Esophagus (tissue), 2 donors: ENCODE measurements around the gene KRTAP10-5. TPM values are rescaled to one million over a fixed set of nuclear protein-coding genes. Genes with fewer than 3 reads are reported as not detected.

Source experiments
- H3K27ac ChIP-seq, 2 donors: one replicate each; pipeline ENCODE4 v1.5.1; 2013; ENCODE audit warnings: low read depth in 2 of 2, mild to moderate bottlenecking in 2 of 2, inconsistent platforms in 1 of 2, low read length in 1 of 2, moderate library complexity in 1 of 2
- H3K27me3 ChIP-seq, 2 donors: one replicate each; pipeline ENCODE4 v1.6.1; 2013; ENCODE audit warnings: low read length in 2 of 2, control low read depth in 1 of 2, mild to moderate bottlenecking in 1 of 2; ENCODE audit not compliant: insufficient read depth in 2 of 2, control insufficient read depth in 1 of 2
- H3K36me3 ChIP-seq, 2 donors: one replicate each; pipeline ENCODE4 v1.6.1; 2013; ENCODE audit warnings: low read length in 1 of 2; ENCODE audit not compliant: control insufficient read depth in 2 of 2, insufficient read depth in 2 of 2
- H3K4me1 ChIP-seq, 2 donors: one replicate each; pipeline ENCODE4 v1.6.1; 2013; ENCODE audit warnings: low read length in 1 of 2; ENCODE audit not compliant: control insufficient read depth in 2 of 2, insufficient read depth in 2 of 2
- H3K4me3 ChIP-seq, 2 donors: one replicate each; pipeline ENCODE4 v1.5.1; 2013; ENCODE audit warnings: low read length in 2 of 2, mild to moderate bottlenecking in 2 of 2, low read depth in 1 of 2, moderate library complexity in 1 of 2
- H3K9me3 ChIP-seq, 2 donors: one replicate each; pipeline ENCODE4 v1.6.1; 2013; ENCODE audit warnings: mild to moderate bottlenecking in 2 of 2, low read depth in 1 of 2, low read length in 1 of 2, moderate library complexity in 1 of 2; ENCODE audit not compliant: control insufficient read depth in 2 of 2, insufficient read depth in 1 of 2
- WGBS, 2 donors: extraction: QIAGEN DNeasy Blood & Tissue Kit; methylation state at CpG; one replicate each; pipeline ENCODE4 v1.1.7; 2013; 5-methylcytosine and 5-hydroxymethylcytosine counted together
- polyA plus RNA-seq, 2 donors: library from polyadenylated mRNA; stranded (reverse); fragments of 200-250 nt; gene quantifications; one replicate each; pipeline ENCODE4 v1.2.3, GENCODE V29; 2013
- donor health status: healthy with polysubstance abuse.
- donor health status: Bipolar disorder and iron deficiency.

The KRTAP10-5 gene
- polyA plus RNA-seq, 2 donors = not detected

DNA sequence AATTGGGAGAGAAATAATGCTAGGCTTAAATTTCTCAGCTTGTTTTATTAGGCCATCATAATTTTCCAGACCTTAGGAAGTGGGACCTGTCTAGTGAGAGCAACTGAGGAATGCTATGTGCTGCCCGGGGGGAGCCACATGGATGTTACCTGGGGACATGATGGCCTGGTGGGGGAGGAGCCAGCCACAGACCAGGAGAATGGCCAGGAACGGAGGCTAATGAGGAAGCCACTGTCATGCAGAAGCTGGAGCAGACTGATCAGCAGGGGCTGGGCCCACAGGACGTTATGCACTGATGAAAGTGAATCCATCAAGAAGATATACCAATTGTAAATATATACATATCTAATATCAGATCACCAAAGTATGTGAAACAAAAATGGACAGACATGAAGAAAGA lies 35.8 kb downstream of the KRTAP10-5 start:
- peaks cover 0 to 3% of the 10 kb centered on the region in 2 donors for H3K4me1 ChIP-seq
- no peak overlapping the region for H3K4me3 ChIP-seq
- no peaks in the 10 kb centered on the region for H3K9me3 ChIP-seq
- H3K36me3 ChIP-seq = no peaks in the 10 kb centered on the region
- no peak overlapping the region for H3K27ac ChIP-seq
- no peaks in the 10 kb centered on the region for H3K27me3 ChIP-seq
- WGBS, 2 donors = 67 to 83% methylated on average over 3 of the region's 3 CpGs

DNA sequence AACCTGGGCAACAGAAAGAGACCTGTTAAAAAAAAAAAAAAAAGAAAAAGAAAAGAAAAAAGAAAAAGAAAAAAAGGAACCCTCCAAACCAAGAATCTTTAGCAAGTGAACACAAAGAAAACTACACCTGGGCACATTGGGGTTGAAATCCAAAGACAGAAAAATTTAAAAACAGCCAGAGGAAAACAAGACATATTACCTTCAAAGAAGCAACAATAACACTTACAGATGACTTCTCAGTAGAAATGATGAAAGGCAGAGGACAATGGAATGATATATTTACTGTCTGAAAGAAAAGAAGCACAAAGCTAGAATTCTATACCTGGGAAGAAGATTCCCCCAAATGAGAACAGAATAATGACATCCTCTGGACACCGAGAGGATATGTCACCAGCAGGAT lies 37.7 kb downstream of the KRTAP10-5 start:
- WGBS, 2 donors = 86 to 89% methylated on average over 1 of the region's 1 CpG
- H3K36me3 ChIP-seq = no peaks in the 10 kb centered on the region
- no peaks in the 10 kb centered on the region for H3K4me1 ChIP-seq
- no peak overlapping the region for H3K4me3 ChIP-seq
- no peaks in the 10 kb centered on the region for H3K9me3 ChIP-seq
- H3K27ac ChIP-seq = no peak overlapping the region
- no peaks in the 10 kb centered on the region for H3K27me3 ChIP-seq

DNA sequence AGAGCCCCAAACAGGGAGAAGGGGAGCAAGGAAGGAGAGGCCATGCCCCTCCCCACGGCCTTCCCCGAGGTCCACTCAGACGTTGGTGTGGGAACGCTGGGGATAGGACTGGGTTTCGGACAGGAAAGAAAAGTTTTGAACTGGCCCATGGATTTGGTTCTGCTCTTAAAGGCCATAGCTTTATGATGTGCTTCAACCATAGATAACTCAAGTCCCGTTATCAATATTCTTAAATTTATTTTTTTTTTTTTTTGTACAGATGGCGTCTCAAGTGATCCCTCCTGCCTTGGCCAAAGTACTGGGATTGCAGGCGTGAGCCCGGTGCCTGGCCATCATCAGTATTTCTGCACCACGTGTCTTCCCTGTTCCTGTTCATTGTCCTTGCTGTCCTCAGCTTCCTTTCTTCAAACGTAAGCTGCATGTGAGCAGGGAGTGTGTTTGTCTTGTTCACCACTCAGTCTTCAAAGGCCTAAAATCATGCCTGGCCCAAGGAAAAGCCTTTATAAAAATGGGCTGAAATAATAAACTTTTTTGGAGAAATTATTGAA lies 39.6 kb downstream of the KRTAP10-5 start:
- WGBS, 2 donors = 84 to 85% methylated on average over 11 of the region's 11 CpGs
- Histone ChIP-seq H3K36me3 (no peaks in the 10 kb centered on the region), H3K4me3 (no peak overlapping the region), H3K27me3 (no peaks in the 10 kb centered on the region), H3K9me3 (no peaks in the 10 kb centered on the region), H3K4me1 (no peaks in the 10 kb centered on the region), H3K27ac (no peak overlapping the region)

DNA sequence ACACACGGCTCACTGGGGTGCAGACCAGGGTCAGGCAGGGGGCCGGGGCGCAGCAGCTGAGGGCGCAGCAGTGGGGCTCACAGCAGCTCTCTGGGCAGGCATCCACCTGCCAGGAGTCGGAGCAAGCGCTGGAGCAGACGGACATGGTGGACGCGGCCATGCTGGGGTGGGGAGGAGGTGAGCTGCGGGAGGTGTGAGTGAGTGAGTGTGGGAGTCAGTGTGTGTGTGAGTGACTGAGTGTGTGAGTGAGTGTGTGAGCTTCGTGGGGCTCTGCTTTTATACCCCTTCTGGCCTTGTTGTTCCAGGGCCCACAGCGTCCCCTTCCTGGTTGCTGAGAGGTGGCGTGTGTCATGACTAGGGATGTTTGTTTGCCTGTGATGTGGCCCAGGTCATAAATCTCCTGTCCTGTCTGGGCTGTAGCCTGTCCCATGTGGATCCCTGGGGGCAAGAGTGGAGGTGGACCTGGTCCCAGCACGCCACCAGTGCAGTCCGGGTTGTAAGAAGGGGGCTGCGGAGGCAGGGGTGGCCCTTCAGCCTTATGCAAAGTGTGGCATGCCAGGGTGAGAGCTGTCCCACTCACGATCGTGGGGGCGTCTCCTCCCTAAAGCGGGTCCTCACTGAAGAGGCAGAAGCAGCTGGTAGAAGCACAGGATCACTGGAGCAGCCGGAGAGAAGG lies 40.3 kb downstream of the KRTAP10-5 start, which contains the start of gene KRTAP10-1:
KRTAP10-1 (minus strand) TSS at position 205 of the 676 bp plus-strand sequence; CDS start at position 160, 45 bp downstream.
- WGBS, 2 donors = 68 to 80% methylated on average over 21 of the region's 21 CpGs
- Histone ChIP-seq H3K4me1 (no peaks in the 10 kb centered on the region), H3K27ac (no peak within 1 kb of the TSS), H3K27me3 (no peaks in the 10 kb centered on the region), H3K9me3 (no peaks in the 10 kb centered on the region), H3K4me3 (no peak within 1 kb of the TSS), H3K36me3 (no peaks in the 10 kb centered on the region)

DNA sequence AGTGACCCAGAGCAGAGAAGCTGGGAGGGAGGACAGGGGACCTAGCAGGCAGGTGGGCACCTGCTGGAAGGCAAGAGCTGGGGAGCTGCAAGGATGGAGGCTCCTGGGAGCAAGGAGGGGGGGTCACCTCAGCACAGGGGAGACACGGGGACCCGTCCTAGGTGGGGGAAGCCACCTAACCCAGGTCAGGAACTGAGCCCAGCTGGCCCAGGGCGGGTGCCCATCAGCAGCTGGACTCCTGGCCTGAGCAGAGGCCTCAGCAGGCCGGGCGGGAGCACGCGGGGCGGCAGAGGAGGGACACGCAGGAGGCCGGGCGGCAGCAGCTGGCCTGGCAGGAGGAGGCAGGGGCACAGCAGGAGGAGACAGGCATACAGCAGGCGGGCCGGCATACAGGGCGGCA lies 41.4 kb downstream of the KRTAP10-5 start:
- Histone ChIP-seq H3K4me3 (no peak overlapping the region), H3K9me3 (no peaks in the 10 kb centered on the region), H3K4me1 (no peaks in the 10 kb centered on the region), H3K27me3 (no peaks in the 10 kb centered on the region), H3K27ac (no peak overlapping the region), H3K36me3 (no peaks in the 10 kb centered on the region)
- 75 to 84% methylated on average over 14 of the region's 14 CpGs for WGBS, 2 donors

DNA sequence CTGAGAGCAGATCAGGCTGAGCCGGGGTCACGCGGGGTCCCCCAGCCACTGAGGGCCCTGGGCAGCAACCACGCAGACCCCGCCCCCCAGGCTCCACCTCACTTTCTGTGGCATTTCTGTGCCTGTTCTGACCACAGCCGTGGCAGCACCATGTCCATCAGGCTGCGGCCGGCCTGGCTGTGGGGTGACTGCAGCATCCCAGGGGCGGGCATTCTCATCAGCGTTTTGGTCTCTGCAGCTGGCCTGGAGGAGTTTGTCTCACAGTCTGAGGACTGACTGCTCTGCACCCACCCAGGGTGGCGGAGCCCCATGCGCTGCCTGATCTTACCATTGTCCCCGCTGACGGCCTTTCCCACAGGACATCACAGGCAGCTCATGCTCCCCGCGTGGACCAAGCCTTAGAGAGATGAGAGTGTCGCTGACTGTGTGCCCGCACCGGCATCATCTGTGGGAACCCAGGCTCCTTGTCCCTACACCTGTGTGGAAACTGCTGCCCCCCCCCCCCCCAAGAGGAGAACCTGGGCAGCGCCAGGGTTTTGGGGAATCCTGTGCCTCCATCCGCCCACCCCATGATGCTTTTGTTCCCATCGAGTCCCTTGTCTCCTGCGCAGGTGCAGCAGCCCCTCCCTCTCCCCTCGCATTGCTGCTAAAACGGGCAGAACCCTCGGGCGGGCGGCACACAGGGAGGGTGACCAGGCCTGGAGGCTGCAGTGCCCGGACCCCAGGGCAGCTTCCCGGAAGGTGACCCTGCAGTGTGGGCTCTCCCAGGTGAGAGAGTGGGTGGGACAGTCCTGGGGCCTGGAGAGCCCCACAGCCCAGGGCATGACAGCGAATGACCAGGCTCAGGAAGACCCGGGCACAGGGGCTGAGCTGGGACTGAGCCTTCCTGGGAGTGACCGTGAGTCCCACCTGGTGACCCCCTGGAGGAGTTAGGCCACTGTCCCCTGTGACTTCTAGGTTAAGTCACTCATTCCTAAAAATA lies 42.2 kb downstream of the KRTAP10-5 start:
- Histone ChIP-seq H3K4me1 (no peaks in the 10 kb centered on the region), H3K27ac (no peak overlapping the region), H3K27me3 (no peaks in the 10 kb centered on the region), H3K4me3 (no peak overlapping the region), H3K36me3 (no peaks in the 10 kb centered on the region), H3K9me3 (no peaks in the 10 kb centered on the region)
- WGBS, 2 donors = 91 to 92% methylated on average over 33 of the region's 33 CpGs

DNA sequence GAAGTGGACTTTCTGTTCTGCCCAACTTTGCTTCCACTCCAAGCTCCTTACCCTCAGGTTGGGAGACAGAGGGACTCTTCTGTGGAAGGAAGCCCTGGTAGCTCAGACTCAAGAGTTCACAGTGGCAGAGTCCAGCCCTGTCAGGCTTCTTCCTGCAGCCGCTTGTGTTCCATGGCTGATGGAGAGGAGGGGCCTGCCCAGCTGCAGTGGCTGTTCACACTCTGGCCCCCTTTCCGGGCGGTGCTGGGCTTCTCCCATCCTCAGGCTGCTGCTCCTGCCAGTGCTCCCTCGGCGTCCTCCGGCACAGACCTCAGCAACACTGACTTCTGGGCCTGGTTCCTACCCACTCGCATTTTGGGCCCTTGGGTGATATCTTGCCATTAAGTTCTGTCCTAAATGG lies 44.4 kb downstream of the KRTAP10-5 start:
- Histone ChIP-seq H3K36me3 (no peaks in the 10 kb centered on the region), H3K9me3 (no peaks in the 10 kb centered on the region), H3K27me3 (no peaks in the 10 kb centered on the region), H3K27ac (no peak overlapping the region), H3K4me1 (no peaks in the 10 kb centered on the region), H3K4me3 (no peak overlapping the region)
- 63 to 69% methylated on average over 7 of the region's 7 CpGs for WGBS, 2 donors

DNA sequence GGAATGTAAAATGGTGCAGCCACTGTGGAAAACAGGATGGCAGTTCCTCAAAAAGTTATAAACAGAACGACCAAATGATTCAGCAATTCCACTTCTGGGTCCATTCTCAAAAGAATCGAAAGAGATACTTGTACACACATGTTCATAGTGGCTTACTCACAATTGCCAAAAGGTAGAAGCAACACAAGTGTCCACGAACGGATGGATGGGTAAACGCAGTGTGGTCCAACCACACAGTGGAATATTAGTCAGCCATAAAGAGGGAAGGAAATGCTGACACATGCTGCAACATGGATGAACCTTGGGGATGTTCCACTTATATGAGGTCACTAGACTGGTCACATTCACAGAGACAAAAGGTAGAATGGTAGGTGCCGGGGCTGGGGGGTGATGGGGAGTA lies 45.7 kb downstream of the KRTAP10-5 start:
- Histone ChIP-seq H3K4me1 (no peaks in the 10 kb centered on the region), H3K9me3 (no peaks in the 10 kb centered on the region), H3K27me3 (no peaks in the 10 kb centered on the region), H3K4me3 (no peak overlapping the region), H3K36me3 (no peaks in the 10 kb centered on the region), H3K27ac (no peak overlapping the region)
- WGBS, 2 donors = 69 to 71% methylated on average over 6 of the region's 6 CpGs

DNA sequence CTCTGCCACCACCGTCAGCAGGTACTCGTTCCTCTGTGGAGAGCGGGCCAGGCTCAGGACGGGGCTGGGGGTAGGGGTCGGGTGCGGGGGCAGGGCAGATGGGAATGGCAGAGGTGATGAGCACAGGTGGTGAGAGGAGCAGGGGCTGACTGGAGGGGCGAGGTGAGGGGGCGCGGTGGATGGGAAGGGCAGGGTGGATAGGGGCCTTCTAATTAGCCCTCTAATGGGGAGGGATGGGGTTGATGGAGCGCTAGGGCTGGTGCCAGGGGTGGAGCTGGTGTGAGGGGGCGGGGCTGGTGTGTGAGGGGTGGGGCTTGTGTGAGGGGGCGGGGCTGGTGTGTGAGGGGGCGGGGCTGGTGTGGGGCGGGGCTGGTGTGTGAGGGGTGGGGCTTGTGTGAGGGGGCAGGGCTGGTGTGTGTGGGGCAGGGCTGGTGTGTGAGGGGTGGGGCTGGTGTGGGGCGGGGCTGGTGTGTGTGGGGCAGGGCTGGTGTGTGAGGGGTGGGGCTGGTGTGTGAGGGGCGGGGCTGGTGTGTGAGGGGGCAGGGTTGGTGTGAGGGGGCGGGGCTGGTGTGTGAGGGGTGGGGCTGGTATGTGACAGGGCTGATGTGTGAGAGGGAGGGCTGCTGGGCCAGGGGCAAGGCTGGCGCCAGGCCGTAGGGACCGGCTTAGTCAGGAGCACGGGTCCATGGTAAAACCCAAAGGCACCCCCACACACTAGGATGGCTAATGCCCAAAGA lies 46.3 kb downstream of the KRTAP10-5 start:
- H3K4me3 ChIP-seq = no peak overlapping the region
- H3K4me1 ChIP-seq = no peaks in the 10 kb centered on the region
- H3K27me3 ChIP-seq = no peaks in the 10 kb centered on the region
- 84 to 88% methylated on average over 17 to 21 of the region's 21 CpGs for WGBS, 2 donors
- H3K9me3 ChIP-seq = no peaks in the 10 kb centered on the region
- H3K36me3 ChIP-seq = no peaks in the 10 kb centered on the region
- no peak overlapping the region for H3K27ac ChIP-seq
